ENCODE results near the gene TMEM150A.
"Not testable (repeated sequence)": the region's sequence is repeated elsewhere in the genome, so short reads cannot be mapped to it uniquely, and the experiment has no call there.

The TMEM150A gene

GRCh38 chr2:85611705-85612587, 9.4 kb upstream of the TMEM150A start, which contains the start of gene C2orf68:
Gene C2orf68 (minus strand): TSS chr2:85612066. CDS start chr2:85611984, 82 bp downstream.
- DNase-seq (ENCODE audit: low read depth in 3 of 3, low spot score in 1 of 3) = peak; percentile 55 to 74 (median 57)

DNA sequence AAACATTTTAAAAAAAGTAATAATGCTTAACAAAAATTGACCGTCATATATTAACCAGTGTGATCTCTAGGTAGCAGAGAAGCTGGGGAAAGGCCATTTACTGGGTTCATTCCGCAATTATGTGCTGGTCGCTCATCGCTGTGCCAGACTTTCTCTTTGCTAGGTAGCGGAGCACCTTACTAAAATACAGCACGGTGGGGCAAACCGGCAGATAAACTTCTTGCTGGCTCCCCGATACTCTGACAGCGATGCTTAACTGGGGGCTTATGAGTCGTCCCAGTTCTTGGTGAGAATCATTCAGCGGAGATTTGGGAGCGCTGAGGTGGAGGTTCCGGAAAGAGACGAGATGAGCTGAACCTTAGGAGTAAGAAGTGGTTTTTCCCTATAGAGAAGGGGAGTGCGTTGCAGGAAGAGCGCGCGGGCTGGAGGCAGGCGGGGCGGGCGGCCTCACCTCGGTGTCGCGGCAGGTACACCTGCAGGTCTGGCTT, 8.8 kb upstream of the TMEM150A start:
- no peak for DNase-seq (ENCODE audit: low read depth in 3 of 3, low spot score in 1 of 3)

DNA sequence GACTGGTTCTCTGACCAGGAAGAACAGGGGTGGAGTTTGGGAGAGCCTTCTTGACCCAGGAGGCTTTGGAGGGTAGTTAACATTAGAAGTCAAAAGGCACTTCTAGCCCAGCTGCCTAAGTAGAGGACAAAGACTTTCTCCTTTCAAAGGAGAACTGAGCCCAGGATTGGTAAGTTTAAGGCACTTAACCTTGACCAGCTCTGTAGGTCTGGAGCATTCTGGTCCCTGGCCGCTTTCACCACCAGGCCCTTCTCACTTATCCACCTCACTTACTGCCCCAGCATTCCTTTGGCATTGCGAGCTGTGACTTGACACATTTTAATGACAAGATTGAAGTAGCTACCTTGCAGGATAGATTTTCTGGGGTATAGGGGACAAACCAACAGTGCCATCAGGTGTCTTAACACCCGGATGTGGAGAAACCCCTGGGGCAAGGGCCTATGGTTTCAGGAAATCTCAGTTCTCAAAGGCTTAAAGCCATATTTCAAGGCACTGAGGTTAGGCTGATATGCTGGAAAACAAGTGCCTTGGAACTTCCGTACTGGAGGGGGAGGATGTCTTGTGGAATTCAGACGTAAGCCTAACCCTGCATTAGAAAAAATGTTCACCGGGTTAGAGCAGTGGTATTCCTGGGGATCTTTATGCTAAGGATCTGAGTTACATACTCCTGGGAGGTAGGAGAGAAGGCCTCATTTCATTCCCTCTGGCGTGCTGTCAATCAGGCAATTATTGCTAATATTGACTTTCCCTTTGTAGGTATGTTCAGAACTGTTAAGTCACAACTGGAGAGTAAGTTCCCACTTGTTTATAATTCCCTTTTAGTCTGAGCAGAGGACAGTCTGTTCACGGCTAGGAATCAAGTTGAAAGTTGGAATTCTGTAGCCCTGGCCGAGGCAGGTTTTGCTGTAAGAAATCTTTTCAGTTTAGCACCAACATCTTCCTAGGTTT, 5.0 kb upstream of the TMEM150A start:
- no peak for DNase-seq (ENCODE audit: low read depth in 3 of 3, low spot score in 1 of 3)

- no peak for DNase-seq (ENCODE audit: low read depth in 3 of 3, low spot score in 1 of 3)
These were observed 3.6 kb upstream of the TMEM150A start for GRCh38 chr2:85606116-85606455.

- DNase-seq (ENCODE audit: low read depth in 3 of 3, low spot score in 1 of 3) = no peak
These were observed 3.1 kb upstream of the TMEM150A start for GRCh38 chr2:85605406-85606115.

- DNase-seq (ENCODE audit: low read depth in 3 of 3, low spot score in 1 of 3) = no peak
These were observed 2.3 kb upstream of the TMEM150A start for GRCh38 chr2:85604568-85605339.

DNA sequence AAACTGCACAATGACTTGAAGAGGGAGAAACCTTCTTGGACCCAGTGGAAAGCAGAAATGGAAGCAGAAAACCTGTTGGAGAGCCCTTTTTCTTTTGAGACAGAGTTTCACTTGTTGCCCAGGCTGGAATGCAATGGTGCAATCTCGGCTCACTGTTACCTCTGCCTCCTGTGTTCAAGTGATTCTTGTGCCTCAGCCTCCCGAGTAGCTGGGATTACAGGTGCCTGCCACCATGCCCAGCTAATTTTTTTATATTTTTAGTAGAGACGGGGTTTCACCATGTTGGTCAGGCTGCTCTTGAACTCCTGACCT, 1.6 kb upstream of the TMEM150A start:
- DNase-seq (ENCODE audit: low read depth in 3 of 3, low spot score in 1 of 3) = not testable (repeated sequence)

GRCh38 chr2:85601771-85602475, 575 bp downstream of the TMEM150A start:
- no peak for DNase-seq (ENCODE audit: low read depth in 3 of 3, low spot score in 1 of 3)

DNA sequence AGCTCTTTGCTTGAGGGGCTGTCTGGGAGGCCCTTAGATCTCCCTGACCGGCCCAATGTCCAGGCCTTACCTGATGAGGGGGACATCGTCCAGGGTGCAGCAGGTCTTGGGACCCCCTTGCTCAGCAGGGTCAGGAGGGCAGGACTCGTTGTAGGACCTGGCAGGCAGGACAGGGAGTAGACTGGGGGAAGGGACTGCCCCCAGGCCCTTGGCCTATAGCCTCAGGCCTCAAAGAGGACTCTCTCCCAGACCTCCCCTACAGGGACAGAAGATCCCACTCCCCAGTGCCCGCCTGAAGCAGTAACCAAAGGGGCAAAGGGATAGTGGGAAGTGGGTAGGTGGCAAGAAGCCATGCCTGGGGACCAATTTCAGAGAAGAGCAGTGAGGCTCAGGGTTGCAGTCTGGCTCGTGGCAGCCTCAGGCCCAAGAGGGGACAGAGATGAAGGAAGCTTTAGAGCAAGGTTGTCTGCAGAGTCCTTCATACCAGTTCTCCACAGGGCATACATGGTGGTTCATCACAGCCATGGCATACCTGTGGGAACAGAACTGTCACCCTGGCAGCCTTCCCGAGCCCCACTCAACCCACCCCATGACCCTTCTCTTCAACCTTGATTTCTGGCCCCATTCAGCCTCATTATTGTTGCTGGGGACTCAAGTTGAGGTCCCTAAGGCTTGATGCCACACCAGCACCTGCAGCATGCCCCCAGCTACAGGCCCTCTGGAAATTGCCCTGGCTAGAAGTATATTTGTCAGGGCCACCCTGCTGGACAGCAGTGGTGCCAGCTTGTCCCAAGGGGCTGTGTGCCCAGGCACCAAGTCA, 1.3 kb downstream of the TMEM150A start:
- no peak for DNase-seq (ENCODE audit: low read depth in 3 of 3, low spot score in 1 of 3)

- DNase-seq (ENCODE audit: low read depth in 3 of 3, low spot score in 1 of 3) = no peak
These were observed 2.3 kb downstream of the TMEM150A start for GRCh38 chr2:85600235-85600575.

- DNase-seq (ENCODE audit: low read depth in 3 of 3, low spot score in 1 of 3) = no peak
These were observed 2.8 kb downstream of the TMEM150A start for GRCh38 chr2:85599468-85600234.

GRCh38 chr2:85598594-85599340, 3.7 kb downstream of the TMEM150A start:
- no peak for DNase-seq (ENCODE audit: low read depth in 3 of 3, low spot score in 1 of 3)

DNA sequence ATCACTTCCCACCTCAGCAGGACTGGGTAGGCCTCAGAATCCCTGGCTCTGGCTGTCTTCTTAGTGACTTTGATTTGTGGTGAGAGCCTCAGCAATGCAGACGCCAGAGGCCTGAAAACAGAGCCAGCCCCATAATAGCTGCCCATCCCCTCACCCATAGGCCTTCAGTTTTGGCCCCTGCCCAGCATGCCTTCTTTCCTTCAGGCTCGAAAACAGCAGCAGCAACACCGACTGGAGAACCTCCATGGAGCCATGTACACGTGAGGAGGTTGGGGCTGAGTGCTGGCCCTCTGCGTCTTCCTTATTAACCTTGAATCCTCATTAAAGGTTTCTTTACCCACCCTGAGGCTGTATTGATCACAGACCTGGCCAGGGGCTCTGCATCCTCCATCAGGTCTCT, 5.3 kb downstream of the TMEM150A start:
- DNase-seq (ENCODE audit: low read depth in 3 of 3, low spot score in 1 of 3) = no peak

GRCh38 chr2:85596486-85597143, 5.9 kb downstream of the TMEM150A start:
- no peak for DNase-seq (ENCODE audit: low read depth in 3 of 3, low spot score in 1 of 3)

GRCh38 chr2:85596026-85596333, 6.5 kb downstream of the TMEM150A start:
- DNase-seq (ENCODE audit: low read depth in 3 of 3, low spot score in 1 of 3) = no peak

GRCh38 chr2:85595301-85596025, 7.0 kb downstream of the TMEM150A start, which contains the start of gene RNF181:
Gene RNF181 (plus strand): TSS chr2:85595745. CDS start chr2:85595764, 19 bp downstream.
- DNase-seq (ENCODE audit: low read depth in 3 of 3, low spot score in 1 of 3) = peak; percentile 69 to 78 (median 77)
